ENCODE measurements around the gene KICS2.

DNA sequence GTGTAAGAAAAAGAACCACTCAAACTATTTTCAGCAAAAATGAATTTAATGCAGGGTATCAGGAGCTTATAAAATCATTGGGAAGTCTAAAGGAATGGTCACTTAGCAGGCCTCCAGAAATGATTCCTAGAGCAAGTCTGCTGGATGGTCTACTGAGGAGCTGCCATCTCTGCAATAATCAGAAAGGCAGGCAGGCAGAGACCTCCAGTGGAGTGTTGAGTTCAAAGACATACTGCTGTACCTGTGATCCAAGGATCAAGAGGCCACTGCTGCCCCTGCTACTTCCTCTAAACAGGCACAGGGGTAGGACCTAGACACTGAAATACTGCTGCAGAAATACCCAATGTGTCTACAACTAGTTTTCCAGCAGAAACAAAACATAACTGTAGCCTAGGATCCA lies 14.5 kb upstream of the KICS2 start:
- TF ChIP-seq, protein P1, sequence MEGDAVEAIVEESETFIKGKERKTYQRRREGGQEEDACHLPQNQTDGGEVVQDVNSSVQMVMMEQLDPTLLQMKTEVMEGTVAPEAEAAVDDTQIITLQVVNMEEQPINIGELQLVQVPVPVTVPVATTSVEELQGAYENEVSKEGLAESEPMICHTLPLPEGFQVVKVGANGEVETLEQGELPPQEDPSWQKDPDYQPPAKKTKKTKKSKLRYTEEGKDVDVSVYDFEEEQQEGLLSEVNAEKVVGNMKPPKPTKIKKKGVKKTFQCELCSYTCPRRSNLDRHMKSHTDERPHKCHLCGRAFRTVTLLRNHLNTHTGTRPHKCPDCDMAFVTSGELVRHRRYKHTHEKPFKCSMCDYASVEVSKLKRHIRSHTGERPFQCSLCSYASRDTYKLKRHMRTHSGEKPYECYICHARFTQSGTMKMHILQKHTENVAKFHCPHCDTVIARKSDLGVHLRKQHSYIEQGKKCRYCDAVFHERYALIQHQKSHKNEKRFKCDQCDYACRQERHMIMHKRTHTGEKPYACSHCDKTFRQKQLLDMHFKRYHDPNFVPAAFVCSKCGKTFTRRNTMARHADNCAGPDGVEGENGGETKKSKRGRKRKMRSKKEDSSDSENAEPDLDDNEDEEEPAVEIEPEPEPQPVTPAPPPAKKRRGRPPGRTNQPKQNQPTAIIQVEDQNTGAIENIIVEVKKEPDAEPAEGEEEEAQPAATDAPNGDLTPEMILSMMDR (IDR thresholded peaks at IDR 0.05; ENCODE audit: insufficient read depth, low read length), result no peak
- TF ChIP-seq POLR2AphosphoS5 (IDR thresholded peaks at IDR 0.05; ENCODE audit: low read depth) (no peak), REST (IDR thresholded peaks at IDR 0.05; ENCODE audit: insufficient replicate concordance, low read depth) (no peak), SPI1 (IDR thresholded peaks at IDR 0.05; ENCODE audit: borderline replicate concordance, low read depth) (no peak)

All from HL-60 (cell line).